Lung (tissue), 12 donors: Measurements from ENCODE around the gene P3H3. TPM values are rescaled to one million over a fixed set of nuclear protein-coding genes. Genes with fewer than 3 reads are reported as not detected.

ENCODE experiments used
- ATAC-seq: fragments of 200-7000 bp; cut with Tn5 transposase; one replicate; pipeline ENCODE4 v1.9.1; 2020; ENCODE audit warnings: moderate number of reproducible peaks; ENCODE audit not compliant: insufficient read depth, low FRiP score
- DNase-seq, 3 donors: peaks; one replicate each; pipeline ENCODE4 v3.0.0-alpha.2; 2013 to 2017
- H3K27ac ChIP-seq, 2 donors: one replicate each; pipeline ENCODE4 v1.5.1; 2013; ENCODE audit warnings: mild to moderate bottlenecking in 2 of 2, moderate library complexity in 2 of 2, control low read depth in 1 of 2, inconsistent platforms in 1 of 2, low read depth in 1 of 2, low read length in 1 of 2
- H3K27me3 ChIP-seq, 3 donors: one replicate each; pipeline ENCODE4 v1.5.1; 2013; ENCODE audit warnings: low read length in 2 of 3; ENCODE audit not compliant: control insufficient read depth in 3 of 3, insufficient read depth in 3 of 3
- H3K36me3 ChIP-seq, 4 donors: one replicate each; pipeline ENCODE4 v1.5.1; 2013; ENCODE audit warnings: low read length in 4 of 4, mild to moderate bottlenecking in 1 of 4, moderate library complexity in 1 of 4; ENCODE audit not compliant: control insufficient read depth in 4 of 4, insufficient read depth in 4 of 4
- H3K4me1 ChIP-seq, 5 donors: one replicate each; pipeline ENCODE4 v1.5.1; 2013; ENCODE audit warnings: low read length in 5 of 5, mild to moderate bottlenecking in 2 of 5, moderate library complexity in 1 of 5; ENCODE audit not compliant: control insufficient read depth in 5 of 5, insufficient read depth in 5 of 5
- H3K4me3 ChIP-seq: one replicate; pipeline ENCODE4 v1.5.1; 2013; ENCODE audit warnings: mild to moderate bottlenecking, control low read depth, moderate library complexity
- H3K9ac ChIP-seq, 2 donors: one replicate each; pipeline ENCODE4 v1.5.1; 2013; ENCODE audit warnings: low read length in 2 of 2, control low read depth in 1 of 2; ENCODE audit not compliant: insufficient read depth in 1 of 2
- H3K9me3 ChIP-seq, 4 donors: one replicate each; pipeline ENCODE4 v1.5.1; 2013; ENCODE audit warnings: low read length in 3 of 4, mild to moderate bottlenecking in 1 of 4, moderate library complexity in 1 of 4; ENCODE audit not compliant: control insufficient read depth in 4 of 4, insufficient read depth in 3 of 4
- CTCF ChIP-seq: IDR thresholded peaks from 2 replicates; pipeline ENCODE4 v1.5.1; 2012; ENCODE audit warnings: mild to moderate bottlenecking; ENCODE audit errors: control extremely low read depth, extremely low read depth
- WGBS, 2 donors: extraction: QIAGEN DNeasy Blood & Tissue Kit; methylation state at CpG; one replicate each; pipeline ENCODE4 v1.1.7; 2013; 5-methylcytosine and 5-hydroxymethylcytosine counted together
- polyA plus RNA-seq, 2 donors: library from polyadenylated mRNA; stranded (reverse); fragments of 200-250 nt; gene quantifications; one replicate each; pipeline ENCODE4 v1.2.1, GENCODE V29; 2013
- total RNA-seq, 2 donors: library from RNA; depleted of rRNA in 1 of 2; stranded (reverse); fragments of >200 nt in 1 of 2; gene quantifications; one replicate each; pipeline ENCODE4 v1.2.1, GENCODE V29; 2014 to 2021
- donor health status: control.
- donor health status: control.
- donor health status: Bipolar disorder and iron deficiency.
- donor health status: healthy.
- donor health status: DM: yes; HTN: yes; CAD: no.

Gene P3H3
- total and polyA plus RNA-seq, 4 donors, result 9.3 to 23.3 (median 14.2) TPM

- DNase-seq (no peak), ATAC-seq (no peak)
- no peak overlapping the region for H3K9ac ChIP-seq
- WGBS, 2 donors, result 94 to 96% methylated on average over 16 of the region's 16 CpGs
- TF ChIP-seq CTCF, result no peak
- no peak overlapping the region for H3K4me3 ChIP-seq
- H3K9me3 ChIP-seq, result no peaks in the 10 kb centered on the region
- H3K27me3 ChIP-seq, result no peaks in the 10 kb centered on the region
- H3K36me3 ChIP-seq, result peaks cover 0 to 25% (median 9%) of the 10 kb centered on the region in 4 donors
- no peak overlapping the region for H3K27ac ChIP-seq
- no peaks in the 10 kb centered on the region for H3K4me1 ChIP-seq
Observed at GRCh38 chr12:6838854-6839253, 10.6 kb downstream of the P3H3 start.

GRCh38 chr12:6839482-6840201, 11.4 kb downstream of the P3H3 start:
- Histone ChIP-seq H3K9me3 (no peaks in the 10 kb centered on the region), H3K4me3 (no peak overlapping the region), H3K4me1 (no peaks in the 10 kb centered on the region), H3K27ac (no peak overlapping the region), H3K36me3 (peaks cover 0 to 19% (median 10%) of the 10 kb centered on the region in 4 donors), H3K9ac (no peak overlapping the region), H3K27me3 (no peaks in the 10 kb centered on the region)
- no peak for ATAC-seq
- no peak for DNase-seq
- TF ChIP-seq CTCF, result no peak
- WGBS, 2 donors, result 86 to 90% methylated on average over 10 of the region's 10 CpGs

GRCh38 chr12:6840330-6840729, 12.1 kb downstream of the P3H3 start:
- Histone ChIP-seq H3K9ac (no peak overlapping the region), H3K4me3 (no peak overlapping the region), H3K36me3 (peaks cover 0 to 19% (median 10%) of the 10 kb centered on the region in 4 donors), H3K4me1 (no peaks in the 10 kb centered on the region), H3K27me3 (no peaks in the 10 kb centered on the region), H3K27ac (no peak overlapping the region), H3K9me3 (no peaks in the 10 kb centered on the region)
- ATAC-seq (no peak), DNase-seq (no peak)
- WGBS, 2 donors, result 86 to 100% methylated on average over 1 of the region's 1 CpG
- no peak for TF ChIP-seq CTCF
